Activated CD8-positive, alpha-beta T cell treated with anti-CD3 and anti-CD28 coated beads for 36 hours (primary cell): ENCODE results near the gene ANKS1B. TPM values are rescaled to one million over a fixed set of nuclear protein-coding genes. Genes with fewer than 3 reads are reported as not detected.

Experiments used
- ATAC-seq: fragments of 200-7000 bp; cut with Tn5 transposase; one replicate; pipeline ENCODE4 v1.10.0; 2021; ENCODE audit warnings: mild to moderate bottlenecking, moderate library complexity
- CTCF ChIA-PET: fragments of 350-600 bp; sonication (Branson Sonifier 250); formaldehyde crosslinking; loops from one replicate; lab custom pipeline; 2021; ENCODE audit warnings: antibody characterized with exemption; lab: Charles Lee
- POLR2A ChIA-PET: fragments of 350-600 bp; sonication (Branson Sonifier 250); formaldehyde crosslinking; loops from one replicate; lab custom pipeline; 2021; ENCODE audit warnings: antibody characterized with exemption; lab: Charles Lee
- DNase-seq: peaks from one replicate; pipeline ENCODE4 v3.0.0-alpha.2; 2020
- H3K27ac Mint-ChIP-seq: one replicate; pipeline ENCODE4 v1.8.0; 2021; ENCODE audit warnings: mild to moderate bottlenecking, mixed read lengths
- H3K27me3 Mint-ChIP-seq: one replicate; pipeline ENCODE4 v1.8.0; 2021; ENCODE audit warnings: mixed read lengths
- H3K36me3 Mint-ChIP-seq: one replicate; pipeline ENCODE4 v1.8.0; 2021; ENCODE audit warnings: low read depth, mixed read lengths
- H3K4me1 Mint-ChIP-seq: one replicate; pipeline ENCODE4 v1.8.0; 2021; ENCODE audit warnings: low read depth, mixed read lengths
- H3K4me3 Mint-ChIP-seq: one replicate; pipeline ENCODE4 v1.8.0; 2021; ENCODE audit warnings: mild to moderate bottlenecking, moderate library complexity, mixed read lengths
- H3K9me3 Mint-ChIP-seq: one replicate; pipeline ENCODE4 v1.8.0; 2021; ENCODE audit warnings: mixed read lengths
- CTCF ChIP-seq: fragments of 200-600 bp; IDR thresholded peaks from one replicate; pipeline ENCODE4 v1.8.0; 2022; ENCODE audit warnings: antibody characterized with exemption, mild to moderate bottlenecking
- intact Hi-C: fragments of 100-400 bp; cut with micrococcal nuclease; formaldehyde crosslinking; loops from one replicate; pipeline ENCODE4 v1.10.0; 2022
- total RNA-seq, 2 experiments: library from RNA; stranded (reverse); gene quantifications; one replicate each; pipeline ENCODE4 v1.2.3, GENCODE V29; 2021

Gene ANKS1B
- total RNA-seq, 2 experiments from 2014 or later = 0.54 TPM; not detected in 1

GRCh38 chr12:98896938-98897337, 1087.8 kb downstream of the ANKS1B start:
- Mint-ChIP-seq H3K27ac (no peak overlapping the region), H3K4me3 (no peak overlapping the region), H3K4me1 (no peaks in the 10 kb centered on the region), H3K36me3 (no peaks in the 10 kb centered on the region), H3K27me3 (peaks cover 38% of the 10 kb centered on the region), H3K9me3 (no peaks in the 10 kb centered on the region)
- ATAC-seq = no peak
- POLR2A ChIA-PET = no interaction called here
- CTCF ChIA-PET = no interaction called here
- DNase-seq = no peak
- intact Hi-C loops = no loop called here
- TF ChIP-seq CTCF = no peak

GRCh38 chr12:98895086-98895651, 1089.6 kb downstream of the ANKS1B start:
- ChIA-PET POLR2A (no interaction called here), CTCF (no interaction called here)
- DNase-seq = no peak
- no peaks in the 10 kb centered on the region for H3K4me1 Mint-ChIP-seq
- no peak overlapping the region for H3K4me3 Mint-ChIP-seq
- H3K27ac Mint-ChIP-seq = no peak overlapping the region
- peaks cover 42% of the 10 kb centered on the region for H3K27me3 Mint-ChIP-seq
- intact Hi-C loops = no loop called here
- H3K9me3 Mint-ChIP-seq = no peaks in the 10 kb centered on the region
- no peak for ATAC-seq
- H3K36me3 Mint-ChIP-seq = no peaks in the 10 kb centered on the region
- TF ChIP-seq CTCF = no peak

GRCh38 chr12:98894412-98895085, 1090.2 kb downstream of the ANKS1B start:
- TF ChIP-seq CTCF = no peak
- Mint-ChIP-seq H3K27ac (no peak overlapping the region), H3K27me3 (peaks cover 44% of the 10 kb centered on the region), H3K4me3 (no peak overlapping the region), H3K4me1 (no peaks in the 10 kb centered on the region), H3K36me3 (no peaks in the 10 kb centered on the region), H3K9me3 (no peaks in the 10 kb centered on the region)
- ChIA-PET CTCF (no interaction called here), POLR2A (no interaction called here)
- DNase-seq (no peak), ATAC-seq (no peak)
- intact Hi-C loops = no loop called here

GRCh38 chr12:98893675-98894411, 1090.9 kb downstream of the ANKS1B start:
- POLR2A ChIA-PET = no interaction called here
- CTCF ChIA-PET = no interaction called here
- intact Hi-C loops = no loop called here
- TF ChIP-seq CTCF = no peak
- H3K9me3 Mint-ChIP-seq = no peaks in the 10 kb centered on the region
- H3K27ac Mint-ChIP-seq = no peak overlapping the region
- peaks cover 42% of the 10 kb centered on the region for H3K27me3 Mint-ChIP-seq
- no peaks in the 10 kb centered on the region for H3K4me1 Mint-ChIP-seq
- H3K4me3 Mint-ChIP-seq = no peak overlapping the region
- no peak for ATAC-seq
- no peak for DNase-seq
- H3K36me3 Mint-ChIP-seq = no peaks in the 10 kb centered on the region

GRCh38 chr12:98893126-98893674, 1091.5 kb downstream of the ANKS1B start:
- peaks cover 48% of the 10 kb centered on the region for H3K27me3 Mint-ChIP-seq
- no peaks in the 10 kb centered on the region for H3K4me1 Mint-ChIP-seq
- ChIA-PET CTCF (no interaction called here), POLR2A (no interaction called here)
- TF ChIP-seq CTCF = no peak
- DNase-seq (no peak), ATAC-seq (no peak)
- H3K9me3 Mint-ChIP-seq = no peaks in the 10 kb centered on the region
- H3K36me3 Mint-ChIP-seq = no peaks in the 10 kb centered on the region
- no peak overlapping the region for H3K4me3 Mint-ChIP-seq
- intact Hi-C loops = no loop called here
- no peak overlapping the region for H3K27ac Mint-ChIP-seq
